Measurements from ENCODE around the gene AGO1. TPM values are rescaled to one million over a fixed set of nuclear protein-coding genes. Genes with fewer than 3 reads are reported as not detected.
"Not testable (repeated sequence)": the region's sequence is repeated elsewhere in the genome, so short reads cannot be mapped to it uniquely, and the experiment has no call there.

Gene AGO1
- total RNA-seq, 2 donors from 2014 or later = 23.3 to 25.3 TPM

DNA sequence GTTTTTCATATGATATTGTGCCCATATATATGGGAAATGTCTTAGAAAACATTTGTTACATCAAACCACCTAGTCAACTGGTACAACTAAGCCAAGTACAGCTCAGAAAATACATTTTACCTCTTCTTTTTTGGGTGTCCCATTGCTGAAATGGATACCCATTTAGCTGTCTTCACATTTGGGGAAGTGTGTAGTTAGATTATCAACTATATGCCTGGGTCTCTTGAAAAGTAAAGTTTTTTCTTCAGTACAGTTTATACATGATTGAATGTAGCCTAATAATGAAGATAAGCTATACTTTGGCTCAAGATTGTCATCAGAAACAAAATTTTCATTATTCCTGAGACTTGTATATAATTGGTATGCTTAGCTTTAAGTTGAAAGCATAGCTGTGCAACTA, 49.9 kb downstream of the AGO1 start:
- no peak for DNase-seq
- Mint-ChIP-seq H3K4me1 (peaks cover 16% of the 10 kb centered on the region), H3K36me3 (ENCODE audit: low read depth) (no peaks in the 10 kb centered on the region), H3K27me3 (no peaks in the 10 kb centered on the region), H3K4me3 (peak overlapping the region; percentile 49), H3K27ac (peak overlapping the region; percentile 95)
- ATAC-seq = no peak
- H3K9me3 ChIP-seq (ENCODE audit: control insufficient read depth, low read length, poor library complexity, severe bottlenecking) = no peaks in the 10 kb centered on the region

DNA sequence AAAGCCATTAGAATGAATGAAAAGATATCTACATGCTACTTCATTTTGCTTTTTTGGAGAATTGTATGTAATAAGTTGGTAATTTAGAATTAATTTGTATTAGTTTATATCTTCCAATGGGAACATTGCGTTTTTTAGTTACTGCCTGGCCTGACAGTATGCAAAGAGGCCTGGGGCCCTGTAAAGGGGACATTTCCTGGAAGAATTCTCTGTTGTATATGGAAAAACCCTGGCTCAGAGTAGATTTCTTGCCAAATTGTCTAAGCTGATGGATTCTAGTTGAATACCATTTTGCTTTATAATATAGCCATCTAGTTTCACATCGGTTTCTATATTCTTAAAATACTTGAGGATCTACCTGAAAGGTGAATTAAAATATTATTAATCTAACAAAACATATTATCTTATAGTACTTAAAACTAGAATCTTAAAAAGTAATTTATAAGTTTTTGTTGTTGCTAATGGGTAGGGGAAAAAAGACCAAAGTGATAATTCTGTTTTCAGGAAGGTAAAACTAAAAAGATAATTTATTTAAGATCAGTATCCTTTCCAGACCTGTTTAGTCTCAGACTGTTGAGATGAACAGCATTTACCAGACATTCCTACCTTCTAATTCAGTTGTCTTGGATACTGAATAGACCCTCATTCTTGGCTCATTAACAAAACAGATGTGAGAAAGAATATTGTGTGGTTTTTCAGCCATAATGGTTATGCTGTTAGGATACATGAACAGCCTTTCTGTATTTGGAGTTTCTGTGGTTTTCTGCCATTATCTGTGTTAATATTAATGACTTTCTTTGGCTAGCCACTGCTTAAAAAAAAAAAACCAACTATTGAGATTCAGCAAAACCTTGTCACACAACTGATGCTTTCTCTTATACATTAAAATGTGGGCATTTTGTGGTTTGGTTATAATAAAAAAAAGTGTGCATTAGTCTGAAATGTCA, 52.7 kb downstream of the AGO1 start:
- no peak for ATAC-seq
- no peak overlapping the region for H3K4me3 Mint-ChIP-seq
- H3K27me3 Mint-ChIP-seq = no peaks in the 10 kb centered on the region
- peaks cover 2% of the 10 kb centered on the region for H3K36me3 Mint-ChIP-seq (ENCODE audit: low read depth)
- H3K9me3 ChIP-seq (ENCODE audit: control insufficient read depth, low read length, poor library complexity, severe bottlenecking) = no peaks in the 10 kb centered on the region
- no peak for DNase-seq
- no peak overlapping the region for H3K27ac Mint-ChIP-seq
- peaks cover 12% of the 10 kb centered on the region for H3K4me1 Mint-ChIP-seq

DNA sequence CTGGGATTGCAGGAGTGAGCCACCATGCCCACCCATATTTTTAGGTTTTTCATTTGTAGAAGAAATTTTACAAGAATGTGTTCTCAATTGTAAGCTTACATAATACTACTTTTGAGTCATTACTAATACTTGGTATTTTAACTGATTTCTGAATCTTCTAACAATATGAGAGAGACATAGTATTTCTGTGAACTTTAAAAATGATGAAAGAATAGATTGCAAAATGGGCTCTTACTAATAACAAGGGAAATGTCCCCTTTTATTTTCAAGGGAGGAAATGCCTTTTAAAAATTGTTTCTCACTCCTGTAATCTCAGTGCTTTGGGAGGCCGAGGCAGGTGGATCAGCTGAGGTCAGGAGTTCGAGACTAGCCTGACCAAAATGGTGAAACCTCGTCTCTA, 53.8 kb downstream of the AGO1 start:
- DNase-seq = no peak
- H3K4me3 Mint-ChIP-seq = no peak overlapping the region
- ATAC-seq = no peak
- no peak overlapping the region for H3K27ac Mint-ChIP-seq
- H3K36me3 Mint-ChIP-seq (ENCODE audit: low read depth) = peaks cover 7% of the 10 kb centered on the region
- H3K9me3 ChIP-seq (ENCODE audit: control insufficient read depth, low read length, poor library complexity, severe bottlenecking) = no peaks in the 10 kb centered on the region
- H3K27me3 Mint-ChIP-seq = no peaks in the 10 kb centered on the region
- H3K4me1 Mint-ChIP-seq = peaks cover 17% of the 10 kb centered on the region

DNA sequence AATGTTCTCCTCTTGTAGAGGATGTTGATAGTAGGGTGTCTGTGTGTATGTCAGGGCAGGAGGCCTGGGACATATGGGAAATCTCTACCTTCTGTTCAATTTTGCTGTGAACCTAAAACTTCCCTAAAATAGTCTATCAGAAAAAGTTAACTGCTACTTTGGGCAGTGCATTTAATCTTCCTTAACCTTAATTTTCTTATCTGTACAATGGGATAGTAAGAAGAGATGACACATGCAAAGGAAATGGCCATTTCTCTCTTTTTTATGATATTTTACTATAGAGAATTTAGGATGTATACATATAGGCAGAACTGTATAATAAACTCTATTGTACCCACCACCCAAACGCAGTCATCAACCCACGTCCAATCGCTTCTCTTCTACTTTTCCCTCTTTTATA, 56.5 kb downstream of the AGO1 start:
- ATAC-seq = no peak
- no peak for DNase-seq
- Mint-ChIP-seq H3K27me3 (no peaks in the 10 kb centered on the region), H3K4me3 (no peak overlapping the region), H3K4me1 (peaks cover 23% of the 10 kb centered on the region), H3K27ac (no peak overlapping the region), H3K36me3 (ENCODE audit: low read depth) (peaks cover 7% of the 10 kb centered on the region)
- H3K9me3 ChIP-seq (ENCODE audit: control insufficient read depth, low read length, poor library complexity, severe bottlenecking) = no peaks in the 10 kb centered on the region

DNA sequence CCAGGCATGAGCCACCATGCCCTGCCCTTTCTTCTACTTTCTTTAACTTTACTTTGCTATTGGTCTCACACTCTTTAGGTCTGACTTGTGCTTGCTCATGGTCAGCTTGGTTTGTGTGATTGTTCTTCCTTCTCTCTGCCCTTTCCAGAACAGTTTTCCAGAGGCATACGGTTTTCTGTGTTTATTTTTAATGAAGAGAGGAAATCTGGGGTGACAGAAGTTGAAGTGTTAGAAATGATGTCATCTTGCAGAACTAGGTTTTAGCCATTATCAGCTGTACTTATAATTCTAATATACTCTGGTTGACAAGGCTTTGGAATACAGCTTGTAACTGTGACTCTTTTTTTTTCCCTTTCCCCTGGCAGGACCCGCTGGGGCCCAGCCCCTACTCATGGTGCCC, 62.3 kb downstream of the AGO1 start:
- ATAC-seq = no peak
- no peaks in the 10 kb centered on the region for H3K27me3 Mint-ChIP-seq
- no peak for DNase-seq
- H3K36me3 Mint-ChIP-seq (ENCODE audit: low read depth) = peaks cover 7% of the 10 kb centered on the region
- H3K9me3 ChIP-seq (ENCODE audit: control insufficient read depth, low read length, poor library complexity, severe bottlenecking) = no peaks in the 10 kb centered on the region
- H3K4me1 Mint-ChIP-seq = peaks cover 35% of the 10 kb centered on the region
- H3K27ac Mint-ChIP-seq = peak overlapping the region; percentile 54
- no peak overlapping the region for H3K4me3 Mint-ChIP-seq

DNA sequence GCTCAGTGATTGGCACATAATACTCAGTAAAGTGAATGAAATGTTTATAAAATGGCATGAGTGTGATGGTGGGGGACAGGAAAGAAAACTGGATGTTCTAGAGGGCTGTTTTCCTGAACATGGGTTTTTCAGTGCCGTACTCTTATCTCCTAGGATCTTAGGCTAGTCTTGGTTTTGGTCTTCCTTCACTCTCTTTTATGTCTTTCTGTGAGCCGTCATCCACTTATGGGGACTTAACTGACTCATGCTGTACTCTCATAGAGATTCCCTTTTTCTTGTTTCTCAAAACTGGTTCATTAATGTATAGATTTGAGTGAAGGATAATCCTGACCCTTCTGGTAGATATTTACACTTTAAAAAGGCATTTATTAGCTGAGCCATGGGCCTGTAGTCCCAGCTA, 64.5 kb downstream of the AGO1 start:
- no peak for DNase-seq
- H3K36me3 Mint-ChIP-seq (ENCODE audit: low read depth) = no peaks in the 10 kb centered on the region
- no peaks in the 10 kb centered on the region for H3K9me3 ChIP-seq (ENCODE audit: control insufficient read depth, low read length, poor library complexity, severe bottlenecking)
- H3K4me3 Mint-ChIP-seq = no peak overlapping the region
- H3K27me3 Mint-ChIP-seq = no peaks in the 10 kb centered on the region
- ATAC-seq = no peak
- H3K4me1 Mint-ChIP-seq = peaks cover 19% of the 10 kb centered on the region
- H3K27ac Mint-ChIP-seq = no peak overlapping the region

DNA sequence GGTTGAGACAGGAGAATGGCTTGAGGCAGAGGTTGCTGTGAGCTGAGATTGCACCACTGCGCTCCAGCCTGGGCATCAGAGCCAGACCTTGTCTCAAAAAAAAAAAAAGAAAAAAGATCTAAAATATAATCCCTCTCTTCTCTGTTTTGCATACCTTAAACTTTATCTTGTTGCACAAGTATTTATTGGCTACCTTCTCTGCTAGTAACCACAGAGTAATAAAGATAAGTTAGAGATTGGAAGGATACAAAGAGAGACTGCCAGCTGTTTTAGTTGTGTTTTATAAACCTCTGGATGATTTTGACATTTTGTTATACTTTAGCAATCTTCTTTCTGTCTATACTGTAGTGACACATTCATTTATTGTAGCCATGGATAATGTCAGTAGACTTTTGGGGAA, 75.5 kb downstream of the AGO1 start:
- H3K27ac Mint-ChIP-seq = no peak overlapping the region
- H3K36me3 Mint-ChIP-seq (ENCODE audit: low read depth) = peaks cover 8% of the 10 kb centered on the region
- peaks cover 11% of the 10 kb centered on the region for H3K4me1 Mint-ChIP-seq
- H3K4me3 Mint-ChIP-seq = no peak overlapping the region
- no peaks in the 10 kb centered on the region for H3K9me3 ChIP-seq (ENCODE audit: control insufficient read depth, low read length, poor library complexity, severe bottlenecking)
- DNase-seq = no peak
- no peak for ATAC-seq
- H3K27me3 Mint-ChIP-seq = no peaks in the 10 kb centered on the region

DNA sequence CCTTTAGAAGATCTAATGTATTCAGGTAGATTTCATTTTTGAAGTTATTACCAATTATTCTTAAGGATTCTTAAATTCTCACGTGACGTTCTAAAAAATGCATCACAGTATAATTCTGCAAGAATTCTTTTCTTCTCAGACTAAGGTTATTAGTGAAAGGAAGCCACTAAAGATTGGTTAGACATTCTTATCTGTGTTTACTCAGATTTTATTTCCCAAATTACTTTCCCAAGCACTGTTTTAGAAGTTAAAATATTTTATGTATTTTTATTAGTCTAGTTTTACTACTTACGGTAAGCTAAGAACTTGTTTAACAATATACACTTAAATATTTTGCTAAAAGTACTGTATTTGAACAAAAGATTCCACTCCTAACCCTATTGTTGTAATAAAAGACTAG, 76.3 kb downstream of the AGO1 start:
- no peak overlapping the region for H3K27ac Mint-ChIP-seq
- H3K4me3 Mint-ChIP-seq = no peak overlapping the region
- ATAC-seq (no peak), DNase-seq (no peak)
- H3K36me3 Mint-ChIP-seq (ENCODE audit: low read depth) = peaks cover 8% of the 10 kb centered on the region
- no peaks in the 10 kb centered on the region for H3K9me3 ChIP-seq (ENCODE audit: control insufficient read depth, low read length, poor library complexity, severe bottlenecking)
- H3K4me1 Mint-ChIP-seq = peaks cover 9% of the 10 kb centered on the region
- H3K27me3 Mint-ChIP-seq = no peaks in the 10 kb centered on the region

DNA sequence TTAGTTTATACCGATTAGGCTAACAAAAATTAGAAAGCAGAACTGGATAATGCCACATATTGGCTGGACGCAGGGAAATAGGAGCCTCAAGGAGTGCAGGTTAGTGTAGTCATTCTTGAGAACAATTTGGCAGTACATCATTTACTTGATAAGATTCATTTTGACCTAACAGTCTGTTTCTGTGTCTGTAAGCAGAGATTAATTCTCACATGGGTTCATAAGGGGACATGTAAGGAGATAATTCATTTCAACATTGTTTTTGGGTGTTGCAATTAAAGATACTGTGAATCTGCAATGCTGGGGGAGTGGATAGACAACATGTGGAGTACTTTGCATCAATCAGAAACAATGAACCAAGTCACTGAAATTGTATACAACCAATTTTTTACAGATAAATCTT, 79.9 kb downstream of the AGO1 start:
- Mint-ChIP-seq H3K4me3 (no peak overlapping the region), H3K36me3 (ENCODE audit: low read depth) (no peaks in the 10 kb centered on the region), H3K27me3 (no peaks in the 10 kb centered on the region), H3K27ac (no peak overlapping the region), H3K4me1 (peaks cover 4% of the 10 kb centered on the region)
- H3K9me3 ChIP-seq (ENCODE audit: control insufficient read depth, low read length, poor library complexity, severe bottlenecking) = no peaks in the 10 kb centered on the region
- ATAC-seq (no peak), DNase-seq (no peak)

DNA sequence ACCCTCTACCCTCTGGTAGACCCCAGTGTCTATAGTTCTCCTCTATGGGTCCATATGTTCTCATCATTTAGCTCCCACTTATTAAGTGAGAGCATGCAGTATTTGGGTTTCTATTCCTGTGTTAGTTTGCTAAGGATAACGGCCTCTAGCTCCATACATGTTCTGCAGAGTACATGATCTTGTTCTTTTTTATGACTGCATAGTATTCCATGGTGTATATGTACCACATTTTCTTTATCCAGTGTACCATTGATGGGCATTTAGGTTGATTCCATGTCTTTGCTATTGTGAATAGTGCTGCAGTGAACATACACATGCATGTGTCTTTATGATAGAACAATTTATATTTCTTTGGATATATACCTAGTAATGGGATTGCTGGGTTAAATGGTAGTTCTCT, 81.3 kb downstream of the AGO1 start:
- not testable (repeated sequence) for H3K4me3 Mint-ChIP-seq; ATAC-seq; H3K9me3 ChIP-seq (ENCODE audit: control insufficient read depth, low read length, poor library complexity, severe bottlenecking); H3K36me3 Mint-ChIP-seq (ENCODE audit: low read depth); H3K4me1 Mint-ChIP-seq; H3K27ac Mint-ChIP-seq; H3K27me3 Mint-ChIP-seq; DNase-seq

DNA sequence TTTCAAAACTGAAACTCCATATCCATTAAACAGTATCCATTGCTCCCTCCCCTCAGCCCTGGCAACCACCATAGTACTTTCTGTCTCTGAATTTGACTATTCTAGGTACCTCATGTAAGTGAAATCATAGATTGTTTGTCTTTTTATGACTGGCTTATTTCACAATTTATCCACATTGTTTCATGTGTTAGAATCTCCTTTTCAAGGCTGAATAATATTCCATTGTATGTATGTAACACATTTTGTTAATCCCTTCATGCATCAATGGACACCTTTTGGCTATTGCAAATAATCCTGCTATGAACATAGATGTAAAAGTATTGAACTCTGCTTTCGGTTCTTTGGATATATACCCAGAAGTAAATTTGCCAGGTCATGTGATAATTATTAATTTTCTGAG, 85.4 kb downstream of the AGO1 start:
- no peaks in the 10 kb centered on the region for H3K27me3 Mint-ChIP-seq
- peaks cover 10% of the 10 kb centered on the region for H3K36me3 Mint-ChIP-seq (ENCODE audit: low read depth)
- no peaks in the 10 kb centered on the region for H3K9me3 ChIP-seq (ENCODE audit: control insufficient read depth, low read length, poor library complexity, severe bottlenecking)
- ATAC-seq = no peak
- H3K4me1 Mint-ChIP-seq = peaks cover 11% of the 10 kb centered on the region
- no peak overlapping the region for H3K4me3 Mint-ChIP-seq
- no peak overlapping the region for H3K27ac Mint-ChIP-seq
- DNase-seq = no peak

DNA sequence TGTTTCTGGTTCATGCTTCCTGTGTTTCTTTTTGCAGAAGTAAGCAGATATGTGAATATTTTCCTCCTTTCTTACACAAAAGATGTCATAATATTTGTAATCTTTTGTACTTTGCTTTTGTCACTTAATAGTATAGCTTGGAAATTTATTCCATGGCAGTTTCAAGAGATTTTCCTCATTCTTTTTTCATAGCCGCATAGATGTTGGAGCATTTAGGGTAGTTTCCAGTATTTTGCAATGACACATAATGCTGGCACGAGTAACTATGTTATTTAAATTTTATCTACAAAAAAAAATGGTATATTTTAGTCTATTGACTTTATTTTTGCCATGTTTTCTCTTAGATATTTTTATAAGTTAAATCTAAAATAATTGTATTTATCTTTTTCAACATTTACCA, 88.6 kb downstream of the AGO1 start:
- Mint-ChIP-seq H3K27ac (no peak overlapping the region), H3K4me3 (no peak overlapping the region), H3K4me1 (peaks cover 15% of the 10 kb centered on the region), H3K27me3 (no peaks in the 10 kb centered on the region), H3K36me3 (ENCODE audit: low read depth) (peaks cover 14% of the 10 kb centered on the region)
- no peaks in the 10 kb centered on the region for H3K9me3 ChIP-seq (ENCODE audit: control insufficient read depth, low read length, poor library complexity, severe bottlenecking)
- DNase-seq (no peak), ATAC-seq (no peak)

DNA sequence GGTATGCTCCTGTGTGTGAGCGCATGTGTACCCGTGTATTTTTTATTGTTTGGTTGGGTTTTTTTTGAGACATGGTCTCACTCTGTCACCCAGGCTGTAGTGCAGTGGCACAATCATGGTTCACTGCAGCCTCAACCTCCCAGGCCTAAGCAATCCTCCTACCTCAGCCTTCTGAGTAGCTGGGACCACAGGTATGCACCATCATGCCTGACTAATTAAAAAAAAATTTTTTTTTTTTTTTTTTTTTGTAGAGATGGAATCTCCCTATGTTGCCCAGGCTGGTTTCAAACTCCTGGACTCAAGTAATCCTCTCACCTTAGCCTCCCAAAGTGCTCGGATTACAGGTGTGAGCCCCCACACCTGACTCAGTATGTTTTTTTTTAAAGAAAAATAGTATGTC, 89.6 kb downstream of the AGO1 start:
- ATAC-seq; H3K27ac Mint-ChIP-seq; DNase-seq; H3K4me3 Mint-ChIP-seq; H3K9me3 ChIP-seq (ENCODE audit: control insufficient read depth, low read length, poor library complexity, severe bottlenecking); H3K27me3 Mint-ChIP-seq: not testable (repeated sequence)
- Mint-ChIP-seq H3K36me3 (ENCODE audit: low read depth) (peaks cover 14% of the 10 kb centered on the region), H3K4me1 (peaks cover 15% of the 10 kb centered on the region)

DNA sequence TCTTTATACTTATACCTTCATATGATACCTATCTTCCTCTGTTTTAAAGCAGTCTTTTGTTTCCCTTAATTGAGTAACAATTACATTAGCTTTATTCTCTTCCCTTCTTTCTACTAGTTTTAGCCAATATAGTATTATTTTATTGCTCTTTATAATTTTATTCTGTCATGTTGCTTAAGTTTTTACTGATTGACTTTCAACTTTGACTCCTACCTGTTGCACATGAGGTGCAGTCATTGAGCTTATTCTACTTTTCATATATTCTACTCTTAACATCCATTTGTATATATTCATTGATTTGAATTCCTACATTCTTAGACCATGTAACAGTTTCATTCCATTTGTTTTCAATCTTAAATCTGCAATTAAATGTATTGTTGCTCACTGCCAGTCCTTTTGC, 97.1 kb downstream of the AGO1 start:
- Mint-ChIP-seq H3K27me3 (no peaks in the 10 kb centered on the region), H3K27ac (no peak overlapping the region), H3K36me3 (ENCODE audit: low read depth) (peaks cover 3% of the 10 kb centered on the region), H3K4me1 (peaks cover 11% of the 10 kb centered on the region), H3K4me3 (no peak overlapping the region)
- no peaks in the 10 kb centered on the region for H3K9me3 ChIP-seq (ENCODE audit: control insufficient read depth, low read length, poor library complexity, severe bottlenecking)
- DNase-seq = no peak
- ATAC-seq = no peak
